Kidney epithelial cell (primary cell): ENCODE results near the gene BTG1. TPM values are rescaled to one million over a fixed set of nuclear protein-coding genes. Genes with fewer than 3 reads are reported as not detected.

ENCODE experiments used
- DNase-seq: peaks from one replicate; pipeline ENCODE4 v3.0.0-alpha.2; 2010; ENCODE audit warnings: low read depth
- H3K27me3 ChIP-seq: 2 replicates; pipeline ENCODE4 v1.6.0; 2011; ENCODE audit warnings: low read length; ENCODE audit not compliant: control insufficient read depth, insufficient read depth
- H3K36me3 ChIP-seq: 2 replicates; pipeline ENCODE4 v1.5.1; 2011; ENCODE audit warnings: low read length; ENCODE audit not compliant: control insufficient read depth, insufficient read depth
- H3K4me3 ChIP-seq: 2 replicates; pipeline ENCODE4 v1.5.1; 2011; ENCODE audit warnings: low read depth, mild to moderate bottlenecking, control low read depth, low read length
- total RNA-seq: library from RNA; depleted of rRNA; stranded (reverse); fragments of >200 nt; gene quantifications from 2 replicates; pipeline ENCODE4 v1.2.3, GENCODE V29; 2015
- TF ChIP-seq, protein P1 (sequence below): IDR thresholded peaks from 2 replicates; pipeline ENCODE4 v1.5.1; 2011; ENCODE audit warnings: mild to moderate bottlenecking, moderate library complexity, low read length, control low read depth, inconsistent platforms; ENCODE audit not compliant: insufficient read depth, poor library complexity, severe bottlenecking

The BTG1 gene
- total RNA-seq, 1 donor from 2014 or later, result 52.4 TPM

DNA sequence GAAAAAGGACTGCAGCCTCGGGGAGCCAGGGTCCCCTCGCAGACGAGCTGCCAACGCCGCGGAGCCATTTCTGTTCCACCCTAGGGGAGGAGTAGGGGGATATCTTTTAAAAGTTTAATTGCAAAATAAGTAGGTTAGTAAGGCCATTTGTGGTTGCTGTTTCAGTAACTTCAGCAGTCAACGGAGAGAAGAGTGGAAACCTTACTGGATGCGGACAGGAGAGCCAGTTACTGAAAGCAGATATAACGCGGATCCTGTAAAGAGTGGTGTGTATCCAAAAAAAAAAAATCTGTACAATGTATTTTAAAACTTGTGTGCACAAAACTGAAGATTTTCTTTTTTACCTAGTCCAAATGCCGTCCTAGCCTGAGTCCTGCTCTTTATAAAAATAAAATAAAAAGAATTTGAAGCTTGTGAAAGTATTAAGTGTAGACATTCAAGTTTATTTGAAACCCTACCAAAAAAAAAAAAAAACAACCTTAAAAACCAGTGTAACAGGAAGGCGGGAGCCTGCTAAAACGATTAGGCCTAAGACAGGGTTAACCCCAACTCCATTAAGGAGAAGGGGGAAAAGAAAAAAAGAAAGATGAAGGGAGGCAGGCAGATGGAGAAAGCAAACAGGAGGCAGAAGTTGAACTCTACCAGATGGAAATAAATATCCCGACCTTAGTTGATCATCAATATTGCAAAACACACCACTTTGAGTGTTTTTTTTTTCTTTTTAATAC lies 1.0 kb upstream of the BTG1 start:
- no peak for DNase-seq
- Histone ChIP-seq H3K27me3 (no peaks in the 10 kb centered on the region), H3K36me3 (no peaks in the 10 kb centered on the region), H3K4me3 (peak overlapping the region; percentile 53)
- TF ChIP-seq, protein P1, sequence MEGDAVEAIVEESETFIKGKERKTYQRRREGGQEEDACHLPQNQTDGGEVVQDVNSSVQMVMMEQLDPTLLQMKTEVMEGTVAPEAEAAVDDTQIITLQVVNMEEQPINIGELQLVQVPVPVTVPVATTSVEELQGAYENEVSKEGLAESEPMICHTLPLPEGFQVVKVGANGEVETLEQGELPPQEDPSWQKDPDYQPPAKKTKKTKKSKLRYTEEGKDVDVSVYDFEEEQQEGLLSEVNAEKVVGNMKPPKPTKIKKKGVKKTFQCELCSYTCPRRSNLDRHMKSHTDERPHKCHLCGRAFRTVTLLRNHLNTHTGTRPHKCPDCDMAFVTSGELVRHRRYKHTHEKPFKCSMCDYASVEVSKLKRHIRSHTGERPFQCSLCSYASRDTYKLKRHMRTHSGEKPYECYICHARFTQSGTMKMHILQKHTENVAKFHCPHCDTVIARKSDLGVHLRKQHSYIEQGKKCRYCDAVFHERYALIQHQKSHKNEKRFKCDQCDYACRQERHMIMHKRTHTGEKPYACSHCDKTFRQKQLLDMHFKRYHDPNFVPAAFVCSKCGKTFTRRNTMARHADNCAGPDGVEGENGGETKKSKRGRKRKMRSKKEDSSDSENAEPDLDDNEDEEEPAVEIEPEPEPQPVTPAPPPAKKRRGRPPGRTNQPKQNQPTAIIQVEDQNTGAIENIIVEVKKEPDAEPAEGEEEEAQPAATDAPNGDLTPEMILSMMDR, result no peak

DNA sequence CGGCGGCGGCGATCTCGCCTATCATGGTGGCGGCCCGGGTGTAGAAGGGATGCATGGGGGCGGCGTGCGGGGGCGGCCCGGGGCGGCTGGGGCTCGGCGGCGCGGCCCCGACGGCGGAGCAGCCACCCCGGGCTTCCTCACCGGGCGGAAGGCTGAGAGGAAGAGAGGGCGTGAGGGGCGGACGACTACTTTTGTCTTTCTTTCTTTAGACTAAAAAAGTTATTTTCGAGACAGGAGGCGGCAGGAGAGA lies 240 bp downstream of the BTG1 start:
- Histone ChIP-seq H3K4me3 (peak overlapping the region; percentile 99), H3K36me3 (no peaks in the 10 kb centered on the region), H3K27me3 (no peaks in the 10 kb centered on the region)
- no peak for DNase-seq
- TF ChIP-seq, protein P1, result no peak

DNA sequence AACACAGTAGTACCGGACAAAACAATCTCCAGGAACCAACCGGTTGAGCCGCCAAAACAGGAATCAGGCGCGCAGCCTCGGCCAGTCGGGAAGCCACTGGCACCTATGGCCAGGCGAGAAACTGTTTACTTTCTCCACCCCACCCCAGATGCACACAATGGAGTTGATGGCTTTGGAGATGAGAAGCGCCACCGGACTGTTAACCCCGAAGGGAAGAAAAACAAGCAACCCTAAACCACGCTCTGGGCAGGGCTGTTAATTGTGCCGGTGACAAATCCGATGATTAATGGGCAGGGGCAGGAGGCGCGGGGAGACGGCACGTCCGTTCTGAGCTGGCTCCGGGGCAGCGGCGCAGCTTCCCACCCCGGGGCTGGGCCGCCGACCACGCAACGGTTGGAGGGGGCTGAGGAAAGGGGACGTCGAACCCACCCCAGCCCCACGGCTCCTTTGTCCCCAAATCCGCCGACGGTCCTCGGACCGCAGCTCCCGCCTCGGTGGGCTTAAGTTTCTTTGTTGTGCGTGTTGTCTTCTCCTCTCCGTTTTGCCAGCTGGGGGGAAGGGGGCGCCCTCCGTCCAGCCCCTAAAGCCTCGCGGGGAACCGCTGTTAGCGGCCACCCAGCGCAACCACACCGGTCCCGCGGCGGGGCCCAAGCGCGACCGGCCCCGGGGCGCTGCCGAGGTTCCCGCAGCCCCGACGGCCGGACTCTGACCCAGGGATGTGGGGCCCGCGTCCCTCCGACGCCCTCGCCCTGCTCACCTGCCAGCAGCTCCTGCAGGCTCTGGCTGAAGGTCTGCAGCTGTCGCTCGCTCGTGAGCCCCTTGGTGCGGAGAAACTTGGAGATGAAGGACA lies 790 bp downstream of the BTG1 start:
- TF ChIP-seq, protein P1, result peak; percentile 8
- DNase-seq, result no peak
- peak overlapping the region; percentile 99 for H3K4me3 ChIP-seq
- no peaks in the 10 kb centered on the region for H3K27me3 ChIP-seq
- no peaks in the 10 kb centered on the region for H3K36me3 ChIP-seq

DNA sequence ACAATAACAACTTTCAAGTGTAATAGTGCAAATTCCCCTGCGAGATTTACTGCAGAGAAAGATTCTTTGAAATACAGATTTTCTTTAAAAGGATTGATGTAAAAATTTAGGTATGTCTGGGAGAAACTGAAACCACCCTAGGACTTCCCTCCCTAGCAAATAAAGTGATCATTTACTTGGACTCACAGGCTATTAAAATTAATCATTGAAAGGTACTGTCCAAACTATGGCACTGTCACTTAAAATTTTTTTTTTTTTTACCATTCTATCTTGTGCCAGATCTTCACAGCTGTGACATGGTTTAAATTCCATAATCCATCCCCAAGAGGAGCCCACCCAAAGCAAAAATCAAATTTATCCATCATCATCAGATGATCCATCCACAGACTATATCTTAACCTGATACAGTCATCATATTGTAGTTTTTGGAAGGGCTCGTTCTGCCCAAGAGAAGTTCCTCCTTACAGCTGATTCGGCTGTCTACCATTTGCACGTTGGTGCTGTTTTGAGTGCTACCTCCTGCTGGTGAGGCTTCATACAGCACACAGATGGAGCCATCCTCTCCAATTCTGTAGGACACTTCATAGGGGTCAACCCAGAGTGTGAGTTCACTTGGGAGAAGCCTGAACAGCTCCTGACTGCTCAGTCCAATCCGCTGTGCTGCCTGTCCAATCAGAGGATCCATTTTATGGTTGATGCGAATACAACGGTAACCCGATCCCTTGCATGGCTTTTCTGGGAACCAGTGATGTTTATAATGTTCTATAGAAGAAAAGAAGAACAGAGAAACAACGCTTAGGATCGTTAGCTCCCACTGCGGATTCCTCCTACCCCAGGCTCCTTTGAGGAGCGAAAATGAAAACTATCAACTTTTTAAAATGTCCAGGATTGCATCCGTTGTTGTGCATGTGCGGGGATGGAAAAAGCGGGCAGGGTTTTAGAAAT lies 1.7 kb downstream of the BTG1 start:
- no peaks in the 10 kb centered on the region for H3K27me3 ChIP-seq
- no peaks in the 10 kb centered on the region for H3K36me3 ChIP-seq
- peak overlapping the region; percentile 99 for H3K4me3 ChIP-seq
- DNase-seq, result peak; percentile 73
- TF ChIP-seq, protein P1, result peak; percentile 64

DNA sequence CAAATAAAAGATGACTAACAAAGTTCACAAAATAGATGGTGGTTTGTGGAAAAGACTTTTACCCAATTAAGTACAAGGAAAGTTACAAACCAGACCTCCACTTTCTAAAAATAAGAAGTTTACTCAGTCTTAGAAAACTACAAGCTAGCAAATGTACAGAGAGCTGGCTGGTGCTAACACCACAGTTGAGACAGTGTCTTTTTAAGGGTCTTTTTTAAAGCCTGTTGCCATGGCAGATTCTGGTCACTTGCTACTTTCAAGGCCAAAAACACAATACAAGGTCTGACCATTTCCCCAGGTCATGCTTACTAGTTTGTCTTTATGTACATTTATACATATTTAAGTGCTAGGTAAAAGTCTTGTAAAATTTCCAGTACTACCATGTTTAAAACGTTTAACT lies 2.4 kb downstream of the BTG1 start:
- no peaks in the 10 kb centered on the region for H3K27me3 ChIP-seq
- no peaks in the 10 kb centered on the region for H3K36me3 ChIP-seq
- TF ChIP-seq, protein P1, result no peak
- peak overlapping the region; percentile 99 for H3K4me3 ChIP-seq
- DNase-seq, result no peak
